Activated T-cell treated with anti-CD3 and anti-CD28 coated beads for 48 hours (primary cell): ENCODE data around the gene DNAH8.
"Not testable (repeated sequence)": the region's sequence is repeated elsewhere in the genome, so short reads cannot be mapped to it uniquely, and the experiment has no call there.

Experiments used
- DNase-seq: peaks from one replicate; pipeline ENCODE4 v3.0.0-alpha.2; 2020; ENCODE audit warnings: low read depth

The DNAH8 gene

GRCh38 chr6:38837101-38837500 lies 122.0 kb downstream of the DNAH8 start:
- DNase-seq: no peak

- no peak for DNase-seq
Measured at GRCh38 chr6:38843798-38844197, 128.7 kb downstream of the DNAH8 start.

- no peak for DNase-seq
Measured at GRCh38 chr6:38845931-38846330, 130.8 kb downstream of the DNAH8 start.

- DNase-seq: no peak
Measured at GRCh38 chr6:38846361-38846760, 131.2 kb downstream of the DNAH8 start.

- DNase-seq: no peak
Measured at GRCh38 chr6:38846844-38847243, 131.7 kb downstream of the DNAH8 start.

- no peak for DNase-seq
Measured at GRCh38 chr6:38847497-38847896, 132.4 kb downstream of the DNAH8 start.

GRCh38 chr6:38848760-38849159 lies 133.6 kb downstream of the DNAH8 start:
- no peak for DNase-seq

GRCh38 chr6:38852215-38852614 lies 137.1 kb downstream of the DNAH8 start:
- no peak for DNase-seq

GRCh38 chr6:38853236-38853635 lies 138.1 kb downstream of the DNAH8 start:
- DNase-seq: no peak

GRCh38 chr6:38856492-38856891 lies 141.4 kb downstream of the DNAH8 start:
- DNase-seq: no peak

- DNase-seq: no peak
Measured at GRCh38 chr6:38857815-38858214, 142.7 kb downstream of the DNAH8 start.

- no peak for DNase-seq
Measured at GRCh38 chr6:38860041-38860440, 144.9 kb downstream of the DNAH8 start.

GRCh38 chr6:38861926-38862401 lies 146.9 kb downstream of the DNAH8 start:
- no peak for DNase-seq

GRCh38 chr6:38865521-38866174 lies 150.5 kb downstream of the DNAH8 start:
- no peak for DNase-seq

- no peak for DNase-seq
Measured at GRCh38 chr6:38867726-38868125, 152.6 kb downstream of the DNAH8 start.

- peak; percentile 46 for DNase-seq
Measured at GRCh38 chr6:38871741-38872568, 156.8 kb downstream of the DNAH8 start.

GRCh38 chr6:38873001-38873400 lies 157.9 kb downstream of the DNAH8 start:
- no peak for DNase-seq

- not testable (repeated sequence) for DNase-seq
Measured at GRCh38 chr6:38873816-38874215, 158.7 kb downstream of the DNAH8 start.

- DNase-seq: no peak
Measured at GRCh38 chr6:38876475-38876874, 161.4 kb downstream of the DNAH8 start.

GRCh38 chr6:38877721-38878120 lies 162.6 kb downstream of the DNAH8 start:
- DNase-seq: no peak

GRCh38 chr6:38882157-38882556 lies 167.0 kb downstream of the DNAH8 start:
- no peak for DNase-seq

- DNase-seq: no peak
Measured at GRCh38 chr6:38897507-38897906, 182.4 kb downstream of the DNAH8 start.

- DNase-seq: no peak
Measured at GRCh38 chr6:38901802-38902522, 186.9 kb downstream of the DNAH8 start.
